T-helper 22 cell (primary cell): ENCODE data around the gene ATP13A2.

ENCODE experiments used
- DNase-seq: peaks from one replicate; pipeline ENCODE4 v3.0.0-alpha.2; 2020; ENCODE audit warnings: low read depth

Gene ATP13A2

GRCh38 chr1:17004466-17005364 lies 7.0 kb downstream of the ATP13A2 start:
- DNase-seq, result no peak

- DNase-seq, result no peak
Measured at GRCh38 chr1:17002524-17002902, 9.2 kb downstream of the ATP13A2 start.

- no peak for DNase-seq
Measured at GRCh38 chr1:17001760-17002523, 9.8 kb downstream of the ATP13A2 start.

DNA sequence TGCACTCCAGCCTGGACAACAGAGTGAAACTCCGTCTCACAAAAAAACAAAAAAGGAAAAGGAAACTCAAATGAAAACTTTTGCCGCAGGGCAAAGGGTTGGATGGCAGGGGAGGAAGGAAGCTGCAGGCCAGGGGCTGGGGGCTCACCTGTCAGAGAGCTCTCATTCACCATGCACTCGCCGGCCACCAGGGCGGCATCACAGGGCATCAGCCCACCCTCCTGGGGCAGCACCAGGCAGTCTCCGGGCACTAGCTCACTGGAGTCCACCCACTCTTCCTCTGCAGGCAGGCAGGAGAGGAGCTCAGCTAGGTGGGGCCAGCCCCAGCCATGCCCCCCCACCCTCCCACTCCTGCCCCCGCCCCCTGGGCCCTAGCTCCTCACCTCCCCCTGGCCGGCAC lies 11.9 kb downstream of the ATP13A2 start:
- no peak for DNase-seq

DNA sequence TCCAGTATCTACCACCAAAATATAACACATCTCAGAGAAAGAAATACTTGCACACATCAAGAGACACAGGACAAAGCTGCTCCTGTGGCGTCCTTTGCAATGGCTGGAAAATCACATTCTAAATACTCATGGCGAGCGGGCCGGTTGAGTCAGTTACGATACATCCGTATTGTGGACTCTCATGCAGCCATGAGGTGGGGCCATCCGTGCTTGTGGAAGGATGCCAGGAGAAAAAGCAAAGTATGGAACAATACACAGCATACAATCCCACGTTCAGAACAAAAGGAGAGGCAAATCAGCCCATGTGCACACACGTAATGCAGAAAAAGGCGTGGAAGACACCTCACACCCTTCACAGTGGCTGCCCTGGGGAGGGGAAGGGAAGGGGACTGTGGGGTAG lies 13.1 kb downstream of the ATP13A2 start:
- DNase-seq, result no peak

GRCh38 chr1:16996845-16997244 lies 14.9 kb downstream of the ATP13A2 start:
- DNase-seq, result no peak

GRCh38 chr1:16993521-16994038 lies 18.1 kb downstream of the ATP13A2 start:
- DNase-seq, result no peak

DNA sequence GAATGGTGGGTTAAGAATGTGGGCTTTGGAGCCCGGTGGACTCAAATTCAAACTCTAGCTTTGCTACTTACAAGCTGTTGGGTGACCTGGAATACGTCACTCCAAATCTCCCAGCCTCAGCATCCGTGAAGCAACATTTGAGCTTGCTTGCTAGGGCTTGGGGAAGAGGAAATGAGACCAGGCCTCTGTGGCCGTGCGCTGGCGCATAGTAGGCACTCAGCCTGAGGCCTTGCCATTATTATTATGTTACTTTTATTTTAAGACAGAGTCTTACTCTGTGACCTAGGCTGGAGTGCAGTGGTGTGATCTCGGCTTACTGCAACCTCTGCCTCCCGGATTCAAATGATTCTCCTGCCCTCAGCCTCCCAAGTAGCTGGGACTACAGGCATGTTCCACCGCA lies 19.1 kb downstream of the ATP13A2 start:
- DNase-seq, result no peak

GRCh38 chr1:16992102-16992501 lies 19.6 kb downstream of the ATP13A2 start:
- no peak for DNase-seq

DNA sequence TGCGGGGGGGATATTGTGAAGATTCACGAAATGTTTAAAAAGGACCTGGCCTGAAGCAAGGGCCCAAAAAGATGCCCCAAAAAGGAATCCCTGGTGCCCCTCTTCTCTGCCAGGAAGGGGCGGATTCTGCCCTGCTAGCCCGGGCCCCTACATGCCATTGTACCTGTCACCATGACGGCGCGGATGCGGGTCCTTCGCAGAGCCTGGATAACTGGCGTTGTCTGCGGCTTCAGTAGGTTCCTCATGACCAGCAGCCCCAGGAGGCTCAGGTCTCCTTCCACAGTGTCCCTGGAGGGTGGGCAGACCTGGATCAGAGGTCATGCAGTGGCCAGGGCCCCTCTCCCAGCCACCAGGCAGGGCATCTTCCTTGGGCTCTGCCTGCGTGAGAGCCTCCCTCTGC lies 20.2 kb downstream of the ATP13A2 start:
- DNase-seq, result no peak

DNA sequence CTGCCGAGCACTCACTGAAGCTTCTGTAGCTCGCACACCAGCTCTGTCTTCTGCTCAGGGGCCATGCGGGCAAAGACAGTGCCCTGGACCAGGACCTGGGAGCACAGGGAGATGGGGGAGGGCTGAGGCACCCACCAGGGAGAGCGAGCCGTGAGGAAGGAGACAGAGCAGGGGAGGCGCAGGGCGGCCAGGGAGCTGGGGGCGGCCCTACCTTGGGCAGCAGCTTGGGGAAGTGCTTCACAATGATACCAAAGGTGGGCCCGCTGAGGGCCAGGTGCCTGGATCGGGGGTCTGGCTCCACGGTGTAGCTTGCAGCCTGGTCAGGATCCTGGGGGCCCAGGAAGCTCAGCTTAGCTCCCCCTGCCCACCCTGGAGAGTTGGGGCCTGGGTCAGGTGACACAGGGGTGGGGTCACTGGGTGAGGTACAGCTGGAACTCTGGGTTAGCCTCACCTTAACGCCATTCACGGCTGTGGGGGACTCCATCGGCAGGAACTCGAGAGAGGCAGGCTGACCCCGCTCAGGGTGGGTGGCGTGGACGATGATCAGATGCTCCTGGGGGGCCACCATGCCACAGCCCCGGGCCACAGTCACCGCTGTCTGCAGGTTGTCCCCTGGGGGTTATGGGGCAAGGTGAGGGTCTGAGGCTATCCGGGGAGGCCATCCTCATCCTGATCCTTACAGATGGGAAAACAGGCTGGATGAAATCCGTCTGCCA lies 21.9 kb downstream of the ATP13A2 start:
- DNase-seq, result no peak

- DNase-seq, result no peak
Measured at GRCh38 chr1:16988210-16988609, 23.5 kb downstream of the ATP13A2 start.

DNA sequence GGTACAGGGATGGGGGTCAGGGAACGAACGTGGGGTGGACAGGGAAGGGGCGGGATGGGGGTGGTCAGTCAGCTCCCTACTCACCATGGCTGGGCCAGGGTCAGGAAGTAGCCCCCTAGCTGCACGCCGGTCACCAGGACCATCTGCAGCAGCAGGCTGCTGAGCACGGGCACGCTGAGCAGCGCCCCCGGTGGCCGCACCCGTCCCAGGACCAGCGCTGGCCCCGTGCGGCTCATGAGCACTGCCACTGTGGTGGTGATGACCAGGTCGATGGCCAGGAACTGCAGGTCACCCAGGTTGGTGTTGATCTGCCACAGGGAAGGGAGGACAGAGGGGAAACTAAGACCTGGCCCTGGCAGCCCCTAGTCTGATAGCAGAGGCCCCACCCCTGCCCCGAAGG lies 24.8 kb downstream of the ATP13A2 start:
- DNase-seq, result no peak

- DNase-seq, result no peak
Measured at GRCh38 chr1:16986560-16986959, 25.2 kb downstream of the ATP13A2 start.

DNA sequence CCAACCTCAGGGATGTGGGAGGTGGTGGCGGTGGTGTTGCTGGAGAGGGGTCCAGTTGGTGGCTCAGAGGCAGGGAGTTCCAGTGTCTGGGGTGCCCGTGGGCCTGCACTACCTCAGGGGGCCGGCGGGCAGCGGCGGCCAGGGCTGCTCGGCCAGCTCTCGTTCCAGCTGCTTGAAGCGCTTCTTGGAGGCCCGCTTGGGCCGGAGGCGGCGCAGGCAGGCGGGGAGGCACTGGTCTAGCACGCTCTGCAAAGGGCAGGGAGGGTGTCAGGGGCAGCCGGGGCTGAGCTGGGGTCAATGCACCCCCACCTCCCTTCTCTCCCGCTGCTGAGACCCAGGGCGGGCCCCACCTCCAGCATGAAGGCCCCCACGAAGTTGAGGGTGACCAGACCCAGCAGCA lies 25.6 kb downstream of the ATP13A2 start:
- DNase-seq, result no peak

DNA sequence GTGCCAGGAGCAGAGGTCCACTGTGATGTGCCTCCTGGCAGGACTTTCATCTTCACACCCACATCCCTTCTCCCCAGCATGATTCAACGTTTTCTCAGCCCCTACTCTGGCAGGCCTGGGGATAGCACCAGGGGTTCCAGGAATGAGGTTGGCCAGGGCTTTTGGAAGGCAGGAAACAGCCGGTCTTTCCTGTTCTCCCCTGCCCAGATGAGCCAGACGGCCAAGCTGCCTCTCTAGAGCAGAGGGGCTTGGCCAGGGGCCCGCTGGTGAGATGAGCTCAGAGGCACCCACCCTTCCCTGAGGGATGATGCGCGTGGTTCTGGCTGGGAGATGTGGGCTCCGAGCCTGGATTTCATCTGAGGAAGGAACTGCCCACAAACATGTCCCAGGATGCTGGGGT lies 27.0 kb downstream of the ATP13A2 start:
- no peak for DNase-seq

DNA sequence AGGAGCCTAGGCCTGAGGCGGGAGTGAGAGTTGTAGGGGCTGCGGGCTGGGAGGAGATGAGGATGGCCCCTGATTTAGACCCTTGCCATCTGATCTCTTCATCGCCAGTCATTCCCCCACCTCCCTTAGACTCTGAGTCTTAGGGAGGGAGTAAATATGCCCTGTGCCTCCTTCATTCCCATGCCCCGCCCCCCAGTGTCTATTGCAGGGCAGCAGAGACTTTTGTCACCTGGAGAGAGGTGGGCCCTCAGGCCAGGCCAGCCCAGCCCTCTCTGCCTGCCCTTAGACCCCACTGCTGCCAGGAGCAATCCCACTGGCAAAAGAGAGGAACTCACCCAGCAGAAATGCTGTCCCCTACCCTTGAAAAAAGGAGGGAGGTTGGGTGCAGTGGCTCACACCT lies 28.1 kb downstream of the ATP13A2 start:
- no peak for DNase-seq

- no peak for DNase-seq
Measured at GRCh38 chr1:16982902-16983301, 28.8 kb downstream of the ATP13A2 start.

DNA sequence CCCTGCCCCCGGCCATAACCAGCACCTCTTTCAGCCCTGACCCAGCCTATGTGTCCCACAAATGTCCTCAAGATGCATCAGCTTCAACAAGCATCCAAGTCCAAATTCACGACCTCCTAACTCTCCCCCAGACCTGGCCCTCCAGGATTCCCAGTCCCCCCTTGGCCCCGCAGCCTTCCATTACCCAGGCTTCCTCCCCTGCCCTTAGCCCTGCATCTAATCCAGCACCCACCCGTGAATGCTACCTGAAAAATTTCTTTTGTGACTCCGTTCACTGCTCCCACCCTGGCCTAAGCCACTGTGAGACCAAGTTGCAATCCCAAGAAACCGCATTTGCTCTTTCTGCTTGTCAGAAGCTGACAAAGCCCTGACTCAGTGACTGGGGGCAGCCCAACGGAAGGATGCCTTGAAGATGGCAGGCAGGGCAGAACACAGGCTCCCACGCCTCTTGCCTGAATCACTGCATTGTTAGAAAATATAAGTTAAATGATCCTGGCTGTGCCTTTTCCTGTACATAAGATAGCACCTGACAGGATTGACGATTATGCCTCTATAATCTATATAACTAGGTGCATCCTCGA lies 30.4 kb downstream of the ATP13A2 start:
- DNase-seq, result no peak

DNA sequence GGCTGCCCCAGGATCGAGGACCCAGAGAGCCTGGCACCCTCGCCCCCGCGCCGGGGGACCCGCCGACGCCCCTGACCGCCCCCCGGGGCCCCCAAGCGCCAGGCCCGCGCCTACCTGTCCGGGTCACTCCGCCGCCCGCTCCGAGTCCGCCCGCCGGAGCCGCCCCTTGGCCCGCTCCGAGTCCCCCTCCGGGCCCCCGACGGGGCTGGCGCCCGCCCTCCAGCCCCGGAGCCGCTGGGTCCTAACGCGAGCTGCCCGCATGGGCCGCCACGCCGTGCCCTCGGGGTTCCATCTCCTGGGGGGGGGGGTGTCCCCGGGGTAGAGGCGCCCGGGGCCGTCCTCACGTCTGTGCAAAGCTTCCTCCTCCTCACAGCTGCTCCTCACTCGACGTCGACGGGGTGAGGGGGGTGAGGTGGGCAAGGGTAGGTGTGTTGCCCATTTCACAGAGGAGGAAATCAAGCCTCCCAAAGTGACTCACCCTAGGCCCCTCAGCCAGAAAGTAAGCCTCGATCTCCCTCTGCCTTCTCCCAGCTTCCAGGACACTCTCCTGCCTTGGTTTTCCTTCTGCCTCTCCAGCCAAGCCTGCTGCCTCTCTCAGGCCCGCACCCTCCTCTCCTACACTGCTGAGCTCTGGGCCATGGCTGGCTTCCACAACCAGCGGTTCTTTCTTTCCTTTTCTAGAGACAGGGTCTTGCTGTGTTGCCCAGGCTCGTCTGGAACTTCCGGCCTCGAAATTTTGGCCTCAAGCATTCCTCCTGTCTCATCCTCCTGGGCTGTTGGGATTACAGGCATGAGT lies 31.1 kb downstream of the ATP13A2 start, which contains the start of gene MFAP2:
Gene MFAP2, minus strand, starts transcription at position 148 of the 796 bp plus-strand sequence. CDS start 2,347 bp downstream, outside the sequence.
- DNase-seq, result no peak
